HCT116 (cell line): ENCODE data around the gene VPS39. TPM values are rescaled to one million over a fixed set of nuclear protein-coding genes. Genes with fewer than 3 reads are reported as not detected.

Experiments used
- ATAC-seq: fragments of 200-7000 bp; cut with Tn5 transposase; 2 replicates; pipeline ENCODE4 v1.9.1; 2020; ENCODE audit warnings: mild to moderate bottlenecking, moderate library complexity
- BruUV-seq: library from RNA; stranded (reverse); fragments of 400-500 nt; replicated peaks from 2 replicates; lab custom pipeline; 2021; lab: Mats Ljungman, UMichigan
- CTCF ChIA-PET: fragments of 300-600 bp; sonication (Branson Sonifier 250); formaldehyde crosslinking; loops from one replicate; lab custom pipeline; 2021; ENCODE audit warnings: antibody characterized with exemption; lab: Charles Lee
- POLR2A ChIA-PET: fragments of 300-600, 350-600 bp; sonication (Branson Sonifier 250); formaldehyde crosslinking; loops from one replicate; lab custom pipeline; 2021; ENCODE audit warnings: antibody characterized with exemption; lab: Charles Lee
- RAD21 ChIA-PET, 2 experiments: fragments of 300-600 bp; sonication (Branson Sonifier 250); formaldehyde crosslinking; loops; one replicate each; lab custom pipeline; 2023; ENCODE audit warnings: low total read pairs in 2 of 2; ENCODE audit not compliant: uncharacterized antibody in 2 of 2, unreplicated experiment in 2 of 2, low non-redundant PET in 1 of 2; lab: Charles Lee
- DNase-seq: peaks from one replicate; pipeline ENCODE4 v3.0.0-alpha.2; 2010; ENCODE audit warnings: low read depth, low spot score
- H2AFZ ChIP-seq: fragments of 200-600 bp; shearing (Covaris generic), sonication (generic); 2 replicates; pipeline ENCODE4 v1.6.1; 2017; ENCODE audit warnings: low read depth, mixed run types, mixed read lengths, antibody characterized with exemption, low read length; ENCODE audit not compliant: poor library complexity, severe bottlenecking
- H3K27ac ChIP-seq: 2 replicates; pipeline ENCODE4 v1.5.1; 2012; ENCODE audit warnings: low read depth, low read length
- H3K27me3 ChIP-seq: fragments of 200-600 bp; sonication (generic); 2 replicates; pipeline ENCODE4 v1.6.1; 2016; ENCODE audit warnings: mixed run types, low read length, mixed read lengths; ENCODE audit not compliant: insufficient read depth
- H3K36me3 ChIP-seq, 2 experiments: fragments of 200-500 bp in 1 of 2; fragments of 200-600 bp in 1 of 2; sonication (Bioruptor generic) in 1 of 2; sonication (generic) in 1 of 2; 2 replicates each; pipeline versions ENCODE4 v1.5.1 to v1.6.1; 2014 to 2016; ENCODE audit warnings: low read length in 2 of 2, inconsistent platforms in 1 of 2, mixed read lengths in 1 of 2, mixed run types in 1 of 2; ENCODE audit not compliant: insufficient read depth in 2 of 2, control insufficient read depth in 1 of 2
- H3K4me1 ChIP-seq, 2 experiments: fragments of 200-600 bp in 1 of 2; sonication (generic) in 1 of 2; 2 replicates each; pipeline versions ENCODE4 v1.5.1 to v1.6.1; 2012 to 2017; ENCODE audit warnings: low read length in 2 of 2, inconsistent platforms in 1 of 2, mild to moderate bottlenecking in 1 of 2, mixed read lengths in 1 of 2, mixed run types in 1 of 2, moderate library complexity in 1 of 2; ENCODE audit not compliant: insufficient read depth in 2 of 2, control insufficient read depth in 1 of 2
- H3K4me2 ChIP-seq: fragments of 200-600 bp; sonication (generic); 2 replicates; pipeline ENCODE4 v1.6.1; 2017; ENCODE audit warnings: mixed run types, low read length, mixed read lengths
- H3K4me3 ChIP-seq, 2 experiments: fragments of 200-600 bp in 1 of 2; sonication (generic) in 1 of 2; replicated peaks in 1 of 2; 2 replicates each; pipeline ENCODE4 v1.5.1; 2011 to 2016; ENCODE audit warnings: low read length in 2 of 2, control low read depth in 1 of 2, low read depth in 1 of 2, mild to moderate bottlenecking in 1 of 2, mixed read lengths in 1 of 2, mixed run types in 1 of 2
- H3K79me2 ChIP-seq: fragments of 200-600 bp; sonication (generic); 2 replicates; pipeline ENCODE4 v1.6.1; 2017; ENCODE audit warnings: mild to moderate bottlenecking, mixed run types, low read length, moderate library complexity, mixed read lengths; ENCODE audit not compliant: insufficient read depth
- H3K9ac ChIP-seq: fragments of 200-600 bp; sonication (generic); 2 replicates; pipeline ENCODE4 v1.6.1; 2016; ENCODE audit warnings: low read length, mixed read lengths
- H3K9me2 ChIP-seq: fragments of 200-600 bp; sonication (generic), shearing (Covaris generic); 2 replicates; pipeline ENCODE4 v1.6.1; 2017; ENCODE audit warnings: mixed run types, mild to moderate bottlenecking, moderate library complexity; ENCODE audit not compliant: insufficient read depth
- H3K9me3 ChIP-seq, 2 experiments: fragments of 200-500 bp in 1 of 2; fragments of 200-600 bp in 1 of 2; sonication (Bioruptor generic) in 1 of 2; sonication (generic) in 1 of 2; 2 replicates each; pipeline ENCODE4 v1.6.1; 2014 to 2017; ENCODE audit warnings: low read length in 2 of 2, mixed read lengths in 2 of 2, inconsistent platforms in 1 of 2, low read depth in 1 of 2, mild to moderate bottlenecking in 1 of 2, mixed run types in 1 of 2, moderate library complexity in 1 of 2; ENCODE audit not compliant: control insufficient read depth in 1 of 2, insufficient read depth in 1 of 2
- H4K20me1 ChIP-seq: fragments of 200-600 bp; sonication (generic), shearing (Covaris generic); 2 replicates; pipeline ENCODE4 v1.6.1; 2017; ENCODE audit warnings: mixed run types, mild to moderate bottlenecking, moderate library complexity; ENCODE audit not compliant: insufficient read depth
- CBX3 ChIP-seq: IDR thresholded peaks from 2 replicates; pipeline ENCODE4 v1.6.1; 2012; ENCODE audit warnings: low read depth
- EGR1 ChIP-seq: IDR thresholded peaks from 2 replicates; pipeline ENCODE4 v1.6.1; 2012; ENCODE audit warnings: low read depth
- ELF1 ChIP-seq: IDR thresholded peaks from 2 replicates; pipeline ENCODE4 v1.6.1; 2012; ENCODE audit warnings: low read depth, borderline replicate concordance
- JUND ChIP-seq: IDR thresholded peaks from 2 replicates; pipeline ENCODE4 v1.6.1; 2012
- POLR2A ChIP-seq: IDR thresholded peaks from 2 replicates; pipeline ENCODE4 v1.7.0; 2011; ENCODE audit warnings: borderline replicate concordance; ENCODE audit not compliant: insufficient read depth, insufficient read length; ENCODE audit errors: extremely low read depth
- POLR2AphosphoS5 ChIP-seq: IDR thresholded peaks from 2 replicates; pipeline ENCODE4 v1.6.1; 2011; ENCODE audit warnings: mild to moderate bottlenecking, low read depth, low read length, moderate library complexity
- RAD21 ChIP-seq: IDR thresholded peaks from 2 replicates; pipeline ENCODE4 v1.6.1; 2012; ENCODE audit warnings: low read depth, mild to moderate bottlenecking
- SIN3A ChIP-seq: IDR thresholded peaks from 2 replicates; pipeline ENCODE4 v1.6.1; 2012; ENCODE audit warnings: low read depth
- SP1 ChIP-seq: IDR thresholded peaks from 2 replicates; pipeline ENCODE4 v1.6.1; 2012; ENCODE audit warnings: low read depth
- SRF ChIP-seq: IDR thresholded peaks from 2 replicates; pipeline ENCODE4 v1.6.1; 2012; ENCODE audit warnings: low read depth
- TCF7L2 ChIP-seq: IDR thresholded peaks from 2 replicates; pipeline ENCODE4 v1.7.0; 2011; ENCODE audit warnings: borderline replicate concordance, inconsistent platforms; ENCODE audit not compliant: insufficient read depth, insufficient read length; ENCODE audit errors: extremely low read depth
- ZNF274 ChIP-seq: fragments of 200-500 bp; sonication (Bioruptor generic); IDR thresholded peaks from 2 replicates; pipeline ENCODE4 v1.6.1; 2014; ENCODE audit warnings: mild to moderate bottlenecking, low read depth, low read length, inconsistent platforms
- intact Hi-C: fragments of 100-400 bp; cut with micrococcal nuclease; formaldehyde crosslinking; loops from 2 replicates; pipeline ENCODE4 v1.10.0; 2022
- total RNA-seq: library from RNA; stranded (reverse); gene quantifications from one replicate; pipeline ENCODE4 v1.2.1, GENCODE V29; 2021; ENCODE audit not compliant: unreplicated experiment
- TF ChIP-seq, protein P1 (sequence below): IDR thresholded peaks from 2 replicates; pipeline ENCODE4 v1.6.1; 2012

VPS39 gene
- total RNA-seq, 1 experiment from 2014 or later: 40.1 TPM

GRCh38 chr15:42213511-42213910 is 5.4 kb upstream of the VPS39 start (continued):
- no peak for TF ChIP-seq POLR2A
- no peak for TF ChIP-seq SRF
- no peak for TF ChIP-seq ELF1
- TF ChIP-seq, protein P1, sequence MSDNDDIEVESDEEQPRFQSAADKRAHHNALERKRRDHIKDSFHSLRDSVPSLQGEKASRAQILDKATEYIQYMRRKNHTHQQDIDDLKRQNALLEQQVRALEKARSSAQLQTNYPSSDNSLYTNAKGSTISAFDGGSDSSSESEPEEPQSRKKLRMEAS: no peak
- TF ChIP-seq EGR1: no peak
- TF ChIP-seq CBX3: no peak

- H3K27me3 ChIP-seq: no peaks in the 10 kb centered on the region
- ChIA-PET POLR2A (no interaction called here), RAD21 (no interaction called here), CTCF (interaction anchor here (1.2 kb wide), 1 partner anchor 175 kb away, joined by 3 read pairs; no protein-coding TSS in a partner anchor)
- H3K9me3 ChIP-seq: no peaks in the 10 kb centered on the region
- H3K4me3 ChIP-seq: no peak overlapping the region
- H3K36me3 ChIP-seq: peaks cover 15 to 17% of the 10 kb centered on the region in 2 experiments; a peak in 3 of 4 replicates
- H3K9ac ChIP-seq: no peak overlapping the region
- DNase-seq (no peak), ATAC-seq (no peak)
- no peak overlapping the region for H3K27ac ChIP-seq
- intact Hi-C loops: no loop called here
- H3K4me1 ChIP-seq: peaks cover 7 to 17% of the 10 kb centered on the region in 2 experiments
- TF ChIP-seq JUND: no peak
- no peak for TF ChIP-seq SIN3A
- no peak for TF ChIP-seq EGR1
- TF ChIP-seq ZNF274: no peak
- TF ChIP-seq RAD21: no peak
- TF ChIP-seq POLR2A: no peak
- TF ChIP-seq TCF7L2: no peak
- TF ChIP-seq, protein P1: no peak
- TF ChIP-seq SP1: no peak
- no peak for TF ChIP-seq POLR2AphosphoS5
- H3K9me2 ChIP-seq: no peaks in the 10 kb centered on the region
- no peak overlapping the region for H2AFZ ChIP-seq
- H4K20me1 ChIP-seq: no peaks in the 10 kb centered on the region
- BruUV-seq: no TSS peak
- H3K79me2 ChIP-seq: peaks cover 17% of the 10 kb centered on the region
- no peak overlapping the region for H3K4me2 ChIP-seq
These were observed 2.6 kb upstream of the VPS39 start for GRCh38 chr15:42210696-42211095.
